ENCODE data around the gene ATP6V0E1. TPM values are rescaled to one million over a fixed set of nuclear protein-coding genes. Genes with fewer than 3 reads are reported as not detected.

Gene ATP6V0E1
- total and polyA plus RNA-seq, 2 of the 8 experiments (the other 6 are each of a cell fraction or from before 2014, with no cell fraction given): 108 to 134 TPM

- Histone ChIP-seq H3K4ac (replicated peaks; ENCODE audit: insufficient read length, low read depth, low read length) (no peak overlapping the region), H2AFZ (ENCODE audit: low read length) (no peak overlapping the region), H3K79me1 (ENCODE audit: low read depth, low read length) (no peaks in the 10 kb centered on the region), H2BK5ac (ENCODE audit: low read depth, low read length) (no peak overlapping the region), H3K56ac (replicated peaks; ENCODE audit: insufficient read length, low read depth, low read length) (no peak overlapping the region), H3K4me2 (ENCODE audit: insufficient read depth in 1 of 2, low read depth in 2 of 2, low read length in 2 of 2) (no peak overlapping the region), H3K23me2 (ENCODE audit: low read depth, low read length) (peaks cover 3% of the 10 kb centered on the region; the same call in 1 of the 2 replicates), H3K23ac (ENCODE audit: insufficient read length) (no peak overlapping the region), H3K18ac (ENCODE audit: extremely low read depth, low read length) (no peak overlapping the region), H3K4me3 (ENCODE audit: extremely low read depth in 1 of 4, insufficient read depth in 2 of 4, low read depth in 3 of 4, low read length in 4 of 4) (no peak overlapping the region), H3K36me3 (ENCODE audit: control insufficient read depth in 2 of 4, insufficient read depth in 4 of 4, low read length in 3 of 4) (peaks cover 0 to 7% (median 1%) of the 10 kb centered on the region in 4 experiments; a peak in 1 of 8 replicates), H2BK120ac (replicated peaks; ENCODE audit: low read depth, low read length) (no peak overlapping the region), H2AK5ac (ENCODE audit: low read depth, low read length) (no peak overlapping the region), H2BK15ac (ENCODE audit: low read length) (no peak overlapping the region), H3K14ac (ENCODE audit: insufficient read length) (no peak overlapping the region), H4K5ac (ENCODE audit: insufficient read length, low read depth, low read length) (no peak overlapping the region), H3K27ac (ENCODE audit: low read depth, low read length) (no peak overlapping the region), H3K9me3 (ENCODE audit: insufficient read depth in 2 of 2, low read depth in 1 of 2, low read length in 1 of 2) (no peaks in the 10 kb centered on the region), H3K9ac (replicated peaks in 1 of 4; ENCODE audit: extremely low read depth in 1 of 4, low read depth in 3 of 4, low read length in 3 of 4) (no peak overlapping the region), H4K91ac (replicated peaks; ENCODE audit: insufficient read length, low read length) (no peak overlapping the region), H2BK12ac (ENCODE audit: low read depth, low read length) (no peak overlapping the region), H4K20me1 (replicated peaks in 1 of 2; ENCODE audit: control insufficient read depth in 1 of 2, insufficient read depth in 2 of 2, low read length in 2 of 2) (no peaks in the 10 kb centered on the region), H2BK20ac (ENCODE audit: low read length) (no peak overlapping the region), H3K79me2 (ENCODE audit: control insufficient read depth in 1 of 2, insufficient read depth in 2 of 2, low read length in 2 of 2) (peaks cover 5 to 20% of the 10 kb centered on the region in 2 experiments), H3K4me1 (replicated peaks in 1 of 4; ENCODE audit: control insufficient read depth in 3 of 4, insufficient read depth in 4 of 4, low read length in 3 of 4) (peaks cover 0 to 2% (median 0%) of the 10 kb centered on the region in 4 experiments; a peak in 4 of 7 replicates), H3K27me3 (replicated peaks in 1 of 4; ENCODE audit: control insufficient read depth in 3 of 4, extremely low read depth in 1 of 4, insufficient read depth in 3 of 4, low read length in 3 of 4) (no peaks in the 10 kb centered on the region), H4K8ac (ENCODE audit: extremely low read depth, insufficient read depth, low read length) (no peak overlapping the region)
- no peak for TF ChIP-seq TEAD4 (IDR thresholded peaks at IDR 0.05; ENCODE audit: low read depth, low read length)
- no peak for TF ChIP-seq GABPA (IDR thresholded peaks at IDR 0.05; ENCODE audit: borderline replicate concordance, insufficient read depth, low read length)
- no peak for TF ChIP-seq CHD2 (IDR thresholded peaks at IDR 0.05; ENCODE audit: low read length)
- TF ChIP-seq SIN3A (conservative IDR thresholded peaks at IDR 0.05 in 1 of 2, IDR thresholded peaks at IDR 0.05 in 1 of 2; ENCODE audit: low read depth in 1 of 2, low read length in 2 of 2): no peak
- TF ChIP-seq NRF1 (IDR thresholded peaks at IDR 0.05; ENCODE audit: low read depth, low read length): no peak
- TF ChIP-seq EZH2 (IDR thresholded peaks at IDR 0.05; ENCODE audit: low read depth, low read length, severe bottlenecking): no peak
- TF ChIP-seq SP1 (IDR thresholded peaks at IDR 0.05; ENCODE audit: low read depth, low read length): no peak
- TF ChIP-seq TAF7 (optimal IDR thresholded peaks at IDR 0.05; ENCODE audit: borderline replicate concordance, low read depth, low read length): no peak
- no peak for TF ChIP-seq PHF8 (conservative IDR thresholded peaks at IDR 0.05; ENCODE audit: low read depth, low read length)
- TF ChIP-seq CREB1 (IDR thresholded peaks at IDR 0.05): no peak
- TF ChIP-seq GTF2F1 (IDR thresholded peaks at IDR 0.05; ENCODE audit: borderline replicate concordance, low read depth, low read length): no peak
- 97% methylated on average over 7 of the region's 7 CpGs; no CpG with 5 or more reads in 1 of the 2 experiments for WGBS, 2 experiments (ENCODE audit: extremely low coverage in 1 of 2, insufficient coverage in 1 of 2, insufficient read length in 1 of 2, insufficient replicate concordance in 2 of 2, low coverage in 1 of 2, low lambda C conversion rate in 2 of 2, missing lambda C conversion rate in 1 of 2)
- ChIA-PET CTCF (ENCODE audit: partially characterized antibody) (interaction anchor here (0.6 to 2.1 kb wide), 8 partner anchors 9 to 1063 kb away, joined by 3 to 6 read pairs (median 4); no protein-coding TSS in a partner anchor), POLR2A (ENCODE audit: partially characterized antibody) (interaction anchor here (0.7 kb wide), 1 partner anchor 275 kb away, joined by 3 read pairs; no protein-coding TSS in a partner anchor)
- FAIRE-seq: no peak
- no peak for DNase-seq (ENCODE audit: low read depth in 1 of 2, low spot score in 2 of 2)
Observed at GRCh38 chr5:172981931-172982330, 1.6 kb upstream of the ATP6V0E1 start.
